HCT116 (cell line): Measurements from ENCODE around the gene KMT2D. TPM values are rescaled to one million over a fixed set of nuclear protein-coding genes. Genes with fewer than 3 reads are reported as not detected.

Experiments used
- ATAC-seq: fragments of 200-7000 bp; cut with Tn5 transposase; 2 replicates; pipeline ENCODE4 v1.9.1; 2020; ENCODE audit warnings: mild to moderate bottlenecking, moderate library complexity
- BruUV-seq: library from RNA; stranded (reverse); fragments of 400-500 nt; replicated peaks from 2 replicates; lab custom pipeline; 2021; lab: Mats Ljungman, UMichigan
- CTCF ChIA-PET: fragments of 300-600 bp; sonication (Branson Sonifier 250); formaldehyde crosslinking; loops from one replicate; lab custom pipeline; 2021; ENCODE audit warnings: antibody characterized with exemption; lab: Charles Lee
- POLR2A ChIA-PET: fragments of 300-600, 350-600 bp; sonication (Branson Sonifier 250); formaldehyde crosslinking; loops from one replicate; lab custom pipeline; 2021; ENCODE audit warnings: antibody characterized with exemption; lab: Charles Lee
- RAD21 ChIA-PET, 2 experiments: fragments of 300-600 bp; sonication (Branson Sonifier 250); formaldehyde crosslinking; loops; one replicate each; lab custom pipeline; 2023; ENCODE audit warnings: low total read pairs in 2 of 2; ENCODE audit not compliant: uncharacterized antibody in 2 of 2, unreplicated experiment in 2 of 2, low non-redundant PET in 1 of 2; lab: Charles Lee
- DNase-seq: peaks from one replicate; pipeline ENCODE4 v3.0.0-alpha.2; 2010; ENCODE audit warnings: low read depth, low spot score
- H2AFZ ChIP-seq: fragments of 200-600 bp; shearing (Covaris generic), sonication (generic); 2 replicates; pipeline ENCODE4 v1.6.1; 2017; ENCODE audit warnings: low read depth, mixed run types, mixed read lengths, antibody characterized with exemption, low read length; ENCODE audit not compliant: poor library complexity, severe bottlenecking
- H3K27ac ChIP-seq: 2 replicates; pipeline ENCODE4 v1.5.1; 2012; ENCODE audit warnings: low read depth, low read length
- H3K27me3 ChIP-seq: fragments of 200-600 bp; sonication (generic); 2 replicates; pipeline ENCODE4 v1.6.1; 2016; ENCODE audit warnings: mixed run types, low read length, mixed read lengths; ENCODE audit not compliant: insufficient read depth
- H3K36me3 ChIP-seq, 2 experiments: fragments of 200-500 bp in 1 of 2; fragments of 200-600 bp in 1 of 2; sonication (Bioruptor generic) in 1 of 2; sonication (generic) in 1 of 2; 2 replicates each; pipeline versions ENCODE4 v1.5.1 to v1.6.1; 2014 to 2016; ENCODE audit warnings: low read length in 2 of 2, inconsistent platforms in 1 of 2, mixed read lengths in 1 of 2, mixed run types in 1 of 2; ENCODE audit not compliant: insufficient read depth in 2 of 2, control insufficient read depth in 1 of 2
- H3K4me1 ChIP-seq, 2 experiments: fragments of 200-600 bp in 1 of 2; sonication (generic) in 1 of 2; 2 replicates each; pipeline versions ENCODE4 v1.5.1 to v1.6.1; 2012 to 2017; ENCODE audit warnings: low read length in 2 of 2, inconsistent platforms in 1 of 2, mild to moderate bottlenecking in 1 of 2, mixed read lengths in 1 of 2, mixed run types in 1 of 2, moderate library complexity in 1 of 2; ENCODE audit not compliant: insufficient read depth in 2 of 2, control insufficient read depth in 1 of 2
- H3K4me2 ChIP-seq: fragments of 200-600 bp; sonication (generic); 2 replicates; pipeline ENCODE4 v1.6.1; 2017; ENCODE audit warnings: mixed run types, low read length, mixed read lengths
- H3K4me3 ChIP-seq, 2 experiments: fragments of 200-600 bp in 1 of 2; sonication (generic) in 1 of 2; replicated peaks in 1 of 2; 2 replicates each; pipeline ENCODE4 v1.5.1; 2011 to 2016; ENCODE audit warnings: low read length in 2 of 2, control low read depth in 1 of 2, low read depth in 1 of 2, mild to moderate bottlenecking in 1 of 2, mixed read lengths in 1 of 2, mixed run types in 1 of 2
- H3K79me2 ChIP-seq: fragments of 200-600 bp; sonication (generic); 2 replicates; pipeline ENCODE4 v1.6.1; 2017; ENCODE audit warnings: mild to moderate bottlenecking, mixed run types, low read length, moderate library complexity, mixed read lengths; ENCODE audit not compliant: insufficient read depth
- H3K9ac ChIP-seq: fragments of 200-600 bp; sonication (generic); 2 replicates; pipeline ENCODE4 v1.6.1; 2016; ENCODE audit warnings: low read length, mixed read lengths
- H3K9me2 ChIP-seq: fragments of 200-600 bp; sonication (generic), shearing (Covaris generic); 2 replicates; pipeline ENCODE4 v1.6.1; 2017; ENCODE audit warnings: mixed run types, mild to moderate bottlenecking, moderate library complexity; ENCODE audit not compliant: insufficient read depth
- H3K9me3 ChIP-seq, 2 experiments: fragments of 200-500 bp in 1 of 2; fragments of 200-600 bp in 1 of 2; sonication (Bioruptor generic) in 1 of 2; sonication (generic) in 1 of 2; 2 replicates each; pipeline ENCODE4 v1.6.1; 2014 to 2017; ENCODE audit warnings: low read length in 2 of 2, mixed read lengths in 2 of 2, inconsistent platforms in 1 of 2, low read depth in 1 of 2, mild to moderate bottlenecking in 1 of 2, mixed run types in 1 of 2, moderate library complexity in 1 of 2; ENCODE audit not compliant: control insufficient read depth in 1 of 2, insufficient read depth in 1 of 2
- H4K20me1 ChIP-seq: fragments of 200-600 bp; sonication (generic), shearing (Covaris generic); 2 replicates; pipeline ENCODE4 v1.6.1; 2017; ENCODE audit warnings: mixed run types, mild to moderate bottlenecking, moderate library complexity; ENCODE audit not compliant: insufficient read depth
- CTCF ChIP-seq, 3 experiments: fragments of 200-600 bp in 1 of 3; sonication (generic) in 1 of 3; IDR thresholded peaks in 2 of 3; conservative IDR thresholded peaks in 1 of 3; 2 replicates each; pipeline ENCODE4 v1.5.1; 2012 to 2017; ENCODE audit warnings: low read depth in 2 of 3, low read length in 2 of 3, antibody characterized with exemption in 1 of 3, borderline replicate concordance in 1 of 3, control low read depth in 1 of 3, mild to moderate bottlenecking in 1 of 3, mixed read lengths in 1 of 3, mixed run types in 1 of 3, moderate library complexity in 1 of 3; ENCODE audit not compliant: insufficient read depth in 1 of 3
- EGR1 ChIP-seq: IDR thresholded peaks from 2 replicates; pipeline ENCODE4 v1.6.1; 2012; ENCODE audit warnings: low read depth
- ELF1 ChIP-seq: IDR thresholded peaks from 2 replicates; pipeline ENCODE4 v1.6.1; 2012; ENCODE audit warnings: low read depth, borderline replicate concordance
- EZH2 ChIP-seq: fragments of 200-600 bp; sonication (generic); IDR thresholded peaks from 2 replicates; pipeline ENCODE4 v1.6.1; 2017; ENCODE audit warnings: antibody characterized with exemption, mixed run types
- EZH2phosphoT487 ChIP-seq: fragments of 200-600 bp; IDR thresholded peaks from 2 replicates; pipeline ENCODE4 v1.6.1; 2018; ENCODE audit warnings: antibody characterized with exemption, borderline replicate concordance
- FOSL1 ChIP-seq: IDR thresholded peaks from 2 replicates; pipeline ENCODE4 v1.6.1; 2012; ENCODE audit warnings: low read depth
- MAX ChIP-seq: IDR thresholded peaks from 2 replicates; pipeline ENCODE4 v1.6.1; 2012
- POLR2A ChIP-seq: IDR thresholded peaks from 2 replicates; pipeline ENCODE4 v1.7.0; 2011; ENCODE audit warnings: borderline replicate concordance; ENCODE audit not compliant: insufficient read depth, insufficient read length; ENCODE audit errors: extremely low read depth
- POLR2AphosphoS5 ChIP-seq: IDR thresholded peaks from 2 replicates; pipeline ENCODE4 v1.6.1; 2011; ENCODE audit warnings: mild to moderate bottlenecking, low read depth, low read length, moderate library complexity
- RAD21 ChIP-seq: IDR thresholded peaks from 2 replicates; pipeline ENCODE4 v1.6.1; 2012; ENCODE audit warnings: low read depth, mild to moderate bottlenecking
- YY1 ChIP-seq: IDR thresholded peaks from 2 replicates; pipeline ENCODE4 v1.6.1; 2011; ENCODE audit warnings: low read length, low read depth, moderate library complexity, mild to moderate bottlenecking; ENCODE audit not compliant: insufficient replicate concordance; ENCODE audit errors: extremely low read depth
- ZBTB33 ChIP-seq: IDR thresholded peaks from 2 replicates; pipeline ENCODE4 v1.6.1; 2011; ENCODE audit warnings: mild to moderate bottlenecking, low read length, moderate library complexity; ENCODE audit not compliant: insufficient replicate concordance; ENCODE audit errors: extremely low read depth
- intact Hi-C: fragments of 100-400 bp; cut with micrococcal nuclease; formaldehyde crosslinking; loops from 2 replicates; pipeline ENCODE4 v1.10.0; 2022
- total RNA-seq: library from RNA; stranded (reverse); gene quantifications from one replicate; pipeline ENCODE4 v1.2.1, GENCODE V29; 2021; ENCODE audit not compliant: unreplicated experiment

KMT2D gene
- total RNA-seq, 1 experiment from 2014 or later, result 71.3 TPM

GRCh38 chr12:49037111-49037946 is 23.3 kb downstream of the KMT2D start:
- ATAC-seq (no peak), DNase-seq (no peak)
- Histone ChIP-seq H3K4me2 (no peak overlapping the region), H3K4me1 (no peaks in the 10 kb centered on the region), H4K20me1 (no peaks in the 10 kb centered on the region), H3K4me3 (no peak overlapping the region), H3K79me2 (no peaks in the 10 kb centered on the region), H2AFZ (no peak overlapping the region), H3K9me2 (no peaks in the 10 kb centered on the region), H3K9ac (no peak overlapping the region), H3K36me3 (peaks cover 48 to 78% of the 10 kb centered on the region in 2 experiments), H3K27me3 (no peaks in the 10 kb centered on the region), H3K9me3 (no peaks in the 10 kb centered on the region), H3K27ac (no peak overlapping the region)
- POLR2A ChIA-PET, result interaction anchor here (0.7 kb wide), 1 partner anchor 19 kb away, joined by 3 read pairs; the partner anchor contains the start of gene PRKAG1
- intact Hi-C loops, result no loop called here
- BruUV-seq, result no TSS peak
- RAD21 ChIA-PET, result no interaction called here
- no peak for TF ChIP-seq EGR1
- TF ChIP-seq FOSL1, result no peak
- no peak for TF ChIP-seq YY1
- no peak for TF ChIP-seq RAD21
- TF ChIP-seq EZH2phosphoT487, result no peak
- no peak for TF ChIP-seq ZBTB33
- no peak for TF ChIP-seq MAX
- no peak for TF ChIP-seq EZH2
- no peak for TF ChIP-seq POLR2AphosphoS5
- no peak for TF ChIP-seq ELF1
- no peak for TF ChIP-seq POLR2A
- TF ChIP-seq CTCF (IDR thresholded peaks at IDR 0.05 in 2 of 3, conservative IDR thresholded peaks at IDR 0.05 in 1 of 3; ENCODE audit: borderline replicate concordance in 1 of 3, insufficient read depth in 1 of 3, low read depth in 2 of 3, low read length in 2 of 3), result no peak
- CTCF ChIA-PET, result no interaction called here
